HG02759 (cell line): ENCODE measurements around the gene ULBP2.
"Not testable (repeated sequence)": the region's sequence is repeated elsewhere in the genome, so short reads cannot be mapped to it uniquely, and the experiment has no call there.

ENCODE experiments used
- ATAC-seq: cut with Tn5 transposase; IDR thresholded peaks from one replicate; pipeline ENCODE4 v1.9.1; 2021; ENCODE audit warnings: mild to moderate bottlenecking, moderate library complexity; ENCODE audit not compliant: unreplicated experiment

The ULBP2 gene

DNA sequence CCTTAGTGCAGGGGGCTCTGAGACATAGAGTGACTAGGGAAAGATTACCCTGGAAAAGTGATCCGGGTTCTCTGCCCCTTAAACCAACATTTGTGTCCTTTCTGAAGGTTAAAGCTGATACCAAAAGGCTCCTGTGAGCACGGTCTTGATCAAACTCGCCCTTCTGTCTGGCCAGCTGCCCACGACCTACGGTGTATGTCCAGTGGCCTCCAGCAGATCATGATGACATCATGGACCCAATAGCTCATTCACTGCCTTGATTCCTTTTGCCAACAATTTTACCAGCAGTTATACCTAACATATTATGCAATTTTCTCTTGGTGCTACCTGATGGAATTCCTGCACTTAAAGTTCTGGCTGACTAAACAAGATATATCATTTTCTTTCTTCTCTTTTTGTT, 6.8 kb downstream of the ULBP2 start:
- no peak for ATAC-seq

- ATAC-seq: no peak
These were observed 8.6 kb downstream of the ULBP2 start for GRCh38 chr6:149950423-149950822.

DNA sequence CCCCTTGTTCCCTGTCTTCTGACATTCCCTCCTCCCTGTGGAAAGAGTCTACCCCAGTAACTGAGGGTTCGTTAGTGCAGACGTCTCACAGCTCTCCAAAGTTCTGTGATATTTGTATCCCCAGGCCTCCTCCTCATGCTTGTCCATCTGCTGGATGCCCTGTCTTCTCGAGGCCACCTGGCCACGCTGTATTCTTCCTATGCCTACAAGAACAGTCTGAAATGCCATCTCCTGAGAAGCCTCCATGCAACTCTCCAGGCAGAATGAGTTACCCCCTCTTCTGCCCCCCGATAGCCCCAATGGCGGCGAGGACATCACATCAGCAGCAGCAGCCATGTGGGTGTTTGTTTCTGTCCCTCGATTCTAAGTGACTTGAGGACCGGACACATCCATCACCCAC, 9.3 kb downstream of the ULBP2 start:
- ATAC-seq: no peak

GRCh38 chr6:149951626-149952025, 9.8 kb downstream of the ULBP2 start:
- no peak for ATAC-seq

- ATAC-seq: not testable (repeated sequence)
These were observed 11.6 kb downstream of the ULBP2 start for GRCh38 chr6:149953390-149953789.

DNA sequence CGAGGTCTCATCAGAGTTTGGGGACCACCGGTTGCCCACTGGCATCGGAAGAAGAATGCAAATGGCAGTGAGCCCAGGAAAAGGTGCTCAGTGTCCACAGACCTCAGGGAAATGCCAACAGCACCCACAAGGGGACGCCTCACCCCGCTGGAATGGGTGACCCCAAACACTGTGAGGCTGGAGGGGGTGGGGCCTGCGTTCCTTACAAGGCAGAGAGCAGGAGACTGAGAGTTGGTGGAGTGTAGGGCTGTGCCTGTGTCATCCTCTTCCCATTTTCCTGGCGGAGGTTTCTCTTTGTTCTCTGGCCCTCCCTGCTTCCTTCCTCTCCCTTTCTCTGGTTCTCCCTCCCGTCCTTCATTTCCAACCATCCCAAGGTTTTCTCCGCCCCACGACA, 12.1 kb downstream of the ULBP2 start:
- ATAC-seq: not testable (repeated sequence)

GRCh38 chr6:149954328-149954983, 12.6 kb downstream of the ULBP2 start:
- ATAC-seq: not testable (repeated sequence)

DNA sequence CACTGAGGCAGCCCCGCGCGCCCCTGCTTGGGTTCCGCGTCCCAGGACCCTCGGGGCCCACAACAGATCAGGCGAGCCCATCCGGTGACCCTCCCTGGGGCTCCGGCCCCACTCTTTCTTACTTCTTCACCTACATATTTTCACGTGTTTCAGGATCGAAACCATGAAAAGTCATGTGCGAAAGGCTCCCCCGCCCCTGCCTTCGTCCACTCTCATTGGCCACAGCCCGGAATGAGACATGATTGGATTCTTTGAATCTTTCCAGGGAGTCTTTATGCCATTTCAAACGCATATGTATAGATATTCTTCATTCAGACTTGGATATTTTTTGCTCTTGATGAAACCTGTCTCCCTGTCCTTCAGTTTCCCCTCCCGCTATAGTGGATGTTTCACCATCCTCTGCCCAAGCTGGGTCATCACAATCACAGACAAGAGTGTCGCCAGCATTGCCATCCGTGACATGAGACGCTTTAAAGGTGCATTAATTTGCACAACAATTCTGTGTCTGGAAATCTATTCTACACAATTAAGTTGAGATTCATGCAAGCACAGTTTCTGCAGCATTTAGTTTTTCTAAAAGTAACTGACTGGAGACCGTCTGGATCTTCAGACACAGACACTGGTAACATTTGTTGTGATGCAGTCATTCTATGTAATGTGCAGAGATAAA, 13.3 kb downstream of the ULBP2 start:
- not testable (repeated sequence) for ATAC-seq

DNA sequence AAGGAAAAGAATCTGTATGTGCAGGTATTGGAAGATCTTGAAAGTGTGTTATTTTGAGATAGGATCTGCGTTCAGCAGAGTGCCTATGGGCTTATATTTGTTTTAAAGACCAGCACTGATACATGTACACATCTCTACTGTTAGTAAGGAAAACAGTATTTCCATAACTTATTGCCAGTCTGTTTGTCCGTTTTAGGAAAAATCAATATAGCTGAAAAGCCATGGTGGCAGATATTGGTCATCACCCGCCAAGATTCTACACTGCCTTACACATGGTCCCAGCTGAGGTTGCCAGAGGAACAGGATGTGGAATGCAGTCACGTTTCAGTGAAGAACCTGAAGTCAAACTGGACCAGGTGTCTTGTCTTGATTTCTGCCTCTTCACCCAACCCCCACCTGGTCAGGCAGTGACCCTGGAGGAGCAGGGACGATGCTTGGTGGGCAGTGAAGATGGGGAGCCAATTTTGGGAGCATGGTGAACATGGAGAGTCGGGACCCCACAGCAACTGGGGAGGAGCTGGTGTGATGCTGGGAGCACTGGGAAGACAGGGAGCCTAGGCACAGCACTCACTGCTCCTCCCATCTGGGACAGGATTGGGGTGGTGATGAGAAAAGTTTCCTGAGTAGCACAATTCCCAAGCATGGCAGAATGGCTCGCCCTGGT, 14.0 kb downstream of the ULBP2 start:
- not testable (repeated sequence) for ATAC-seq

DNA sequence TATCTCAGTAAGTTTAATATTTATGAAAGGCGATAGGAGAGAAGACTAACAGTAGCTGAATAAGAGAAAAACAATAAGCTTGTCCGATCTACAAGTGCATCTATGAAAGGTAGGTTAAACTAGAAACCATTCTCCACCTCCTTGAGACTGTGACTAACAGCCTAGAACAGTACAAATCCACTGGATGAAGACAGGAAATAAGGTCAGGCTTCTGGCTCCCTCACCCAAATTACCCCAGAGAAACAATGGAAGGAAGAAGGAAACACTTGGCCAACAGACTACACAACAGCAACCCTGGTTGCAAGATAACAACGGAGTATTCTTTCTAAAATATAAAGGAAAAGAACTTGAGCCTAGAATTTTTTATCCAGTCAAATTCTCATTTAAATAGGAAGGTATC, 16.3 kb downstream of the ULBP2 start:
- not testable (repeated sequence) for ATAC-seq

- not testable (repeated sequence) for ATAC-seq
These were observed 18.0 kb downstream of the ULBP2 start for GRCh38 chr6:149959806-149960205.

DNA sequence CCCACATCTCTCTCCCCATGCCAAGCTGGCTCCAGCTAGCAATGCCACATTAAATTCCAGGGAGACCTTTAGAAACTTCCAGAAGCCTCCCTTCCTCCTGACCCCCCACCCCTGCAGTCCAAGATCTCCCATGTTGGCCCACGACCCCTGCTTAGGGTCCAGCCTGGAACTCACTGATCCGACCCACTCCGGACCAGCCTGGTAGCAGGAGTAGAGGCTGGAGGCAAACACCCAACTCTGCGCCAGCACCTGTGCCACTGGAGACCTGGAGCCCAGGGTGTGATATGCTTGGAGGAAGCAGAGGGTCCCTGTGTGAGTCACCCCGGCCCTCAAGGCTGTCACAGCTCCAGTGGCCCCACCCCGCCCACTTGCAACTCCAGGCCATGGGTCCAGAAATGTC, 18.7 kb downstream of the ULBP2 start:
- no peak for ATAC-seq

GRCh38 chr6:149961728-149962425, 20.1 kb downstream of the ULBP2 start:
- no peak for ATAC-seq

DNA sequence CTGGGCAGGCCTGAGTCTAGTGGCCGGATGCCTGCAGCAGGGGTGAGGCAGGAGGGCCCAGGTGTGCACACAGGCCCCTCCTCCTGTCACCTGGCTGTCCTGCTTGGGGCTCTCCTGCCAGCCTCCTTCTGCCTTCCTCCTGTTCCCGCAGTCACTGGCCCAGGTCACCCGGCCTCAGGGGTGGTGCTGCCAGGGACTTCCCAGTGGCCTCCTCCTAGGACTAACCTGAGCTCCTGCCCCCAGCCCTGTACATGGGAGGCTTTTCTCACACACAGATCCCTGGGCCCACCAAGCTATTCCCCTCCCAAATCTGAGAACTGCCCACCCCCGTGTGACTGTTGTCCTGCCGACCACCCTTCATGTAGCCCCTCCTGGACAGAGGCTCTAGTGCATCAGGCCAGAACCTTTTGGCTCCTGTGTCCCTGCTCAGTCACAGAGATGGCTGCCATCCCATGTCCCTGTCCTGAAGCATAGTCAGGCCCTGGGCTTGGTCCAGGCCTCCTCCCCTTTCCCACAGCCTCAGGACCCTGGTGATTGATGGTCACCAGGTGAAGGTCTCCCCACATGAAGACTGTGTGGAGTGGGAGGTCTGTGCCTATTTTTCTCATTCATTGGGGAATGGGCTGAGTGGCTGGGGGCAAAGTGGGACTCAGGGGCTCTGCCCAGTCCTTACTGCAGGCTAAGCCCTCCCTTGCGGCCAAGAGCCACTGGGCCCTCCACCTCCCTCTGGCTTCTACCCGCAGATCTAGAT, 20.8 kb downstream of the ULBP2 start:
- ATAC-seq: peak; percentile 36

- peak; percentile 30 for ATAC-seq
These were observed 21.3 kb downstream of the ULBP2 start for GRCh38 chr6:149963212-149963461.

- peak; percentile 60 for ATAC-seq
These were observed 21.9 kb downstream of the ULBP2 start, which contains the start of gene ULBP1 for GRCh38 chr6:149963462-149964307. Gene ULBP1 (plus strand): TSS chr6:149963943. CDS start chr6:149964050, 107 bp downstream.

DNA sequence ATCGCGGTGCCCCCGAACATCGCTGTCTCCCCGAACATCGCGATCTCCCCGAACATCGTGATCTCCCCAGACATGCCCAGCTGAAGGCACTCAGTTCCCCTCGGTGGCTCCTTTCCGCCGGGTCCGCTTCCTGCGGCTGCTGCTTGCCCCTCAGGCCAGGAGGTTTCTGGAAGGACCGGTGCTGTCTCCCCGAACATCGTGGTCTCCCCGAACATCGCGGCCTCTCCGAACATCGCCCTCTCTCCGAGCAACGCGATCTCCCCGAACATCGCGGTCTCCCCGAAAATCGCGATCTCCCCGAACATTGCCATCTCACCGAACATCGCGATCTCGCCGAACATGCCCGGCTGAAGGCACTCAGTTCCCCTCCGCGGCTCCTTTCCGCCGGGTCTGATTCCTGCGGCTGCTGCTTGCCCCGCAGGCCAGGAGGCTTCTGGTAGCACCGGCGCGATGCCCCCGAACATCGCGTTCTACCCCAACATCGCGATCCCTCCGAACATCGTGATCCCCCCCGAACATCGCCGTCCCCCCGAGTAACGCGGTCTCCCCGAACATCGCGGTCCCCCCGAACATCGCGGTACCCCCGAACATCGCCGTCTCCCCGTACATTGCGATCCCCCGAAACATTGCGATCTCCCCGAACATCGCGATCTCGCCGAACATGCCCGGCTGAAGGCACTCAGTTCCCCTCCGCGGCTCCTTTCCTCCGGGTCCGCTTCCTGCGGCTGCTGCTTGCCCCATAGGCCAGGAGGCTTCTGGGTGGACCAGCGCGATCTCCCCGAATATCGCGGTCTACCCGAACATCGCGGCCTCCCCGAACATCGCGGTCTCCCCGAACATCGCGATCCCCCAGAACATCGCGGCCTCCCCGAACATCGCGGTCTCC, 22.7 kb downstream of the ULBP2 start:
- no peak for ATAC-seq

DNA sequence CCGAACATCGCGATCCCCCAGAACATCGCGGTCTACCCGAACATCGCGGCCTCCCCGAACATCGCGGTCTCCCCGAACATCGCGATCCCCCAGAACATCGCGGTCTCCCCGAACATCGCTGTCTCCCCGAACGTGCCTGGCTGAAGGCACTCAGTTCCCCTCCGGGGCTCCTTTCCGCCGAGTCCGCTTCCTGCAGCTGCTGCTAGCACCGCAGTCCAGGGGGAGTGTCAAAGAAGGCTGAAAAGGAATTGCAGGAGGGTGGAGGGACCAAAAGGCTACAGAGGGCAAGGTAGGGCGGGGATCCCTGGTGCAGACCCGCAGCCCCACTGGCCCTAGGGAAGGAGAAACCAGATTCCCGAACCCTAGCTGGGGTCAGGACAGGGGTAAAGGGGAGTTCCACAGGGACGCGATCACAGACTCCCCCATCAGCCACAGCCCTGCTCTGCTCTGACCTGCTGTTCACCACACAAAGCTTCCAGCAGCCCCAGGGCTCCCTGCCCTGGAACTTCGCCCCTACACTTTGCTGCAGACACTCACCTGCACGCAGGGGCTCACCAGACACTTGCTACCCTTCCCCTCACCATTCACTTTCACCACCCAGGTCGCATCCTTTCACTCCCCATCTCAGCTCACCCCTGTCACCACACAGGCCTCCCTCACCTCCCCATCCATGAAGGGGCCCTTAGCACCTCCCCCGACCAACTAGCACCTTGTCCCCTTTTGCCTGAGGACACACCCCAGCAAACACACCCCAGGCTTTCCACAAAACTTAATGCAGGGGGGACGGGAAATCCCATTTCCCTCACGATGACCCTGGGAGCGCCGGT, 23.6 kb downstream of the ULBP2 start:
- ATAC-seq: no peak
